Peyer's patch (tissue), 4 donors: ENCODE measurements around the gene FOS. TPM values are rescaled to one million over a fixed set of nuclear protein-coding genes. Genes with fewer than 3 reads are reported as not detected.
"Not testable (repeated sequence)": the region's sequence is repeated elsewhere in the genome, so short reads cannot be mapped to it uniquely, and the experiment has no call there.

Source experiments
- DNase-seq, 3 donors: peaks; one replicate each; pipeline ENCODE4 v3.0.0-alpha.2; 2017 to 2019
- H3K27ac ChIP-seq, 4 donors: fragments of 200-600 bp; sonication (generic); one replicate each; pipeline ENCODE4 v1.5.1; 2016 to 2019
- H3K27me3 ChIP-seq, 2 donors: fragments of 200-600 bp; sonication (generic); one replicate each; pipeline ENCODE4 v1.5.1; 2019
- H3K36me3 ChIP-seq, 3 donors: fragments of 200-600 bp; sonication (generic); one replicate each; pipeline ENCODE4 v1.5.1; 2016 to 2019
- H3K4me1 ChIP-seq, 4 donors: fragments of 200-600 bp; sonication (generic); one replicate each; pipeline ENCODE4 v1.5.1; 2016 to 2019
- H3K4me3 ChIP-seq, 4 donors: fragments of 200-600 bp; sonication (generic); 1 replicate in 3 of 4; 2 replicates in 1 of 4; pipeline ENCODE4 v1.5.1; 2016 to 2019; ENCODE audit warnings: mild to moderate bottlenecking in 1 of 4
- H3K9me3 ChIP-seq, 4 donors: fragments of 200-600 bp; sonication (generic); one replicate each; pipeline ENCODE4 v1.5.1; 2016 to 2019; ENCODE audit warnings: mild to moderate bottlenecking in 1 of 4
- CTCF ChIP-seq, 6 experiments: fragments of 450-650 bp in 4 of 6; fragments of 200-600 bp in 2 of 6; sonication (generic) in 1 of 6; IDR thresholded peaks; one replicate each; pipeline ENCODE4 v1.5.1; 2017 to 2019; ENCODE audit warnings: antibody characterized with exemption in 6 of 6, mild to moderate bottlenecking in 3 of 6, moderate library complexity in 1 of 6
- POLR2A ChIP-seq, 2 donors: fragments of 450-650 bp; IDR thresholded peaks; one replicate each; pipeline ENCODE4 v1.5.1; 2017; ENCODE audit warnings: antibody characterized with exemption in 2 of 2, mild to moderate bottlenecking in 2 of 2, moderate library complexity in 2 of 2
- total RNA-seq, 4 donors: library from RNA; depleted of rRNA; stranded (reverse); fragments of >200 nt; gene quantifications; one replicate each; pipeline ENCODE4 v1.1.0, GENCODE V29; 2016

Gene FOS
- total RNA-seq, 4 donors from 2014 or later, result 267 to 2,466 (median 503) TPM

GRCh38 chr14:75282170-75282554 lies 3.5 kb downstream of the FOS start:
- H3K4me3 ChIP-seq, result peak overlapping the region in 2 of 4 donors; percentile 20 to 63
- H3K27me3 ChIP-seq, result no peaks in the 10 kb centered on the region
- H3K27ac ChIP-seq, result peak overlapping the region in 3 of 4 donors; percentile 23 to 99 (median 90)
- peaks cover 0 to 28% (median 0%) of the 10 kb centered on the region in 3 donors for H3K36me3 ChIP-seq
- no peak for DNase-seq
- H3K4me1 ChIP-seq, result peaks cover 3 to 15% (median 10%) of the 10 kb centered on the region in 4 donors
- TF ChIP-seq POLR2A (IDR thresholded peaks at IDR 0.05) (peak; percentile 22 to 32), CTCF (IDR thresholded peaks at IDR 0.05) (no peak)
- H3K9me3 ChIP-seq, result no peaks in the 10 kb centered on the region

GRCh38 chr14:75282555-75283161 lies 4.0 kb downstream of the FOS start:
- not testable (repeated sequence) for H3K9me3 ChIP-seq, H3K27me3 ChIP-seq
- peak in 1 of 3 donors; percentile 75 for DNase-seq
- peaks cover under 1 to 13% (median 8%) of the 10 kb centered on the region in 4 donors for H3K4me1 ChIP-seq
- H3K27ac ChIP-seq, result peak overlapping the region in 2 of 4 donors; percentile 90 to 99
- H3K4me3 ChIP-seq, result peak overlapping the region in 2 of 4 donors; percentile 20 to 63
- peaks cover 0 to 28% (median 0%) of the 10 kb centered on the region in 3 donors for H3K36me3 ChIP-seq

- DNase-seq, result peak in 2 of 3 donors; percentile 72 to 86
Measured at GRCh38 chr14:75283162-75283832, 4.7 kb downstream of the FOS start.

GRCh38 chr14:75283833-75284563 lies 5.4 kb downstream of the FOS start:
- DNase-seq, result peak in 2 of 3 donors; percentile 71 to 78
- Histone ChIP-seq H3K27ac (peak overlapping the region in 3 of 4 donors; percentile 44 to 99 (median 90)), H3K4me1 (peaks cover 0 to 13% (median 7%) of the 10 kb centered on the region in 4 donors)

More at GRCh38 chr14:75283162-75283832, 4.7 kb downstream of the FOS start:
- Histone ChIP-seq H3K27ac (peak overlapping the region in 3 of 4 donors; percentile 44 to 99 (median 90)), H3K4me3 (peak overlapping the region in 1 of 4 donors; percentile 20), H3K9me3 (no peaks in the 10 kb centered on the region), H3K36me3 (peaks cover 0 to 28% (median 0%) of the 10 kb centered on the region in 3 donors), H3K4me1 (peaks cover 0 to 13% (median 8%) of the 10 kb centered on the region in 4 donors), H3K27me3 (no peaks in the 10 kb centered on the region)
- TF ChIP-seq CTCF (IDR thresholded peaks at IDR 0.05) (peak in 3 of 6 experiments; percentile 79 to 86 (median 85)), POLR2A (IDR thresholded peaks at IDR 0.05) (peak; percentile 70 to 76)

GRCh38 chr14:75285331-75285730 lies 6.7 kb downstream of the FOS start:
- H3K27me3 ChIP-seq, result no peaks in the 10 kb centered on the region
- no peak for DNase-seq
- no peak for TF ChIP-seq CTCF (IDR thresholded peaks at IDR 0.05)
- no peak for TF ChIP-seq POLR2A (IDR thresholded peaks at IDR 0.05)
- peaks cover 0 to 15% (median 0%) of the 10 kb centered on the region in 3 donors for H3K36me3 ChIP-seq
- no peak overlapping the region for H3K4me3 ChIP-seq
- H3K27ac ChIP-seq, result no peak overlapping the region
- H3K9me3 ChIP-seq, result no peaks in the 10 kb centered on the region
- peaks cover 0 to 13% (median 3%) of the 10 kb centered on the region in 4 donors for H3K4me1 ChIP-seq

More at GRCh38 chr14:75283833-75284563, 5.4 kb downstream of the FOS start:
- Histone ChIP-seq H3K9me3 (no peaks in the 10 kb centered on the region), H3K4me3 (peak overlapping the region in 1 of 4 donors; percentile 20), H3K36me3 (peaks cover 0 to 28% (median 0%) of the 10 kb centered on the region in 3 donors), H3K27me3 (no peaks in the 10 kb centered on the region)
- TF ChIP-seq CTCF (IDR thresholded peaks at IDR 0.05) (no peak), POLR2A (IDR thresholded peaks at IDR 0.05) (peak in 1 of 2 donors; percentile 45)
